Ishikawa (cell line): ENCODE measurements around the gene DHRS1.

ENCODE experiments used
- CEBPB ChIP-seq: IDR thresholded peaks from 2 replicates; pipeline ENCODE4 v1.6.1; 2012
- CREB1 ChIP-seq: IDR thresholded peaks from 2 replicates; pipeline ENCODE4 v1.6.1; 2012; ENCODE audit warnings: low read depth
- EGR1 ChIP-seq: IDR thresholded peaks from 2 replicates; pipeline ENCODE4 v1.6.1; 2012
- EP300 ChIP-seq: IDR thresholded peaks from 2 replicates; pipeline ENCODE4 v1.6.1; 2012; ENCODE audit warnings: borderline replicate concordance
- FOXM1 ChIP-seq: IDR thresholded peaks from 2 replicates; pipeline ENCODE4 v1.6.1; 2012; ENCODE audit warnings: low read depth, borderline replicate concordance
- NFIC ChIP-seq: IDR thresholded peaks from 2 replicates; pipeline ENCODE4 v1.6.1; 2012
- RAD21 ChIP-seq: IDR thresholded peaks from 2 replicates; pipeline ENCODE4 v1.6.1; 2012; ENCODE audit warnings: low read depth
- TAF1 ChIP-seq: IDR thresholded peaks from 2 replicates; pipeline ENCODE4 v1.6.1; 2012; ENCODE audit warnings: low read depth, mild to moderate bottlenecking
- TCF12 ChIP-seq: IDR thresholded peaks from 2 replicates; pipeline ENCODE4 v1.6.1; 2012; ENCODE audit warnings: low read depth
- TEAD4 ChIP-seq: IDR thresholded peaks from 2 replicates; pipeline ENCODE4 v1.6.1; 2012
- YY1 ChIP-seq: IDR thresholded peaks from 2 replicates; pipeline ENCODE4 v1.6.1; 2012; ENCODE audit warnings: low read depth
- ZBTB7A ChIP-seq: IDR thresholded peaks from 2 replicates; pipeline ENCODE4 v1.6.1; 2012; ENCODE audit warnings: low read depth
- TF ChIP-seq, protein P1 (sequence below): IDR thresholded peaks from 2 replicates; pipeline ENCODE4 v1.6.1; 2012
- TF ChIP-seq, protein P2 (sequence below): IDR thresholded peaks from 2 replicates; pipeline ENCODE4 v1.6.1; 2012
- TF ChIP-seq, protein P3 (sequence below): IDR thresholded peaks from 2 replicates; pipeline ENCODE4 v1.6.1; 2012; ENCODE audit warnings: low read depth, mild to moderate bottlenecking

The DHRS1 gene

DNA sequence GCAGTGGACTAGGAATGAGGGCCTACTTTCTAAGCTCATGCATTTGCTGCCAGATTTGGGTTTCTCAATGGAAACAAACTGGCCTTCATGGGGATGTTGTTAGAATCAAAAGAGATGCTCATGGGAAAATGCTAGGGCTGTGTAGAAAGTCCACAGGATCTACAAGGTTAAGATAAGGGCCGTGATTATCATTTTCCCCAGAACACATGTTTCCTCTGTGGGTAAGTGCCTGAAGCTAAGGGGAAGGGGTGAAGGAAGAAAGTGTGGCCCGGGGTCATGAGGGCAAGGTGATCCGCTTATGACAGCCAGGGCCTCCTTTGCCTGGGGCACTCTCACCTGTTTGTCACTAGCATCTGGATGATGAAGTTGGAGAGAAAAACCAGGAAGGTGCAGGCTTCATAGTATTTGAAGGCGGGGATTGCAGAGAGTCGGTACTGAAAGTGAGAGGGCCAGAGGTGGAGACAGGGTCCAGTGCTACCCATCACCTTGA lies 25.5 kb upstream of the DHRS1 start:
- no peak for TF ChIP-seq TEAD4
- no peak for TF ChIP-seq TCF12
- TF ChIP-seq YY1 = no peak
- TF ChIP-seq FOXM1 = no peak

DNA sequence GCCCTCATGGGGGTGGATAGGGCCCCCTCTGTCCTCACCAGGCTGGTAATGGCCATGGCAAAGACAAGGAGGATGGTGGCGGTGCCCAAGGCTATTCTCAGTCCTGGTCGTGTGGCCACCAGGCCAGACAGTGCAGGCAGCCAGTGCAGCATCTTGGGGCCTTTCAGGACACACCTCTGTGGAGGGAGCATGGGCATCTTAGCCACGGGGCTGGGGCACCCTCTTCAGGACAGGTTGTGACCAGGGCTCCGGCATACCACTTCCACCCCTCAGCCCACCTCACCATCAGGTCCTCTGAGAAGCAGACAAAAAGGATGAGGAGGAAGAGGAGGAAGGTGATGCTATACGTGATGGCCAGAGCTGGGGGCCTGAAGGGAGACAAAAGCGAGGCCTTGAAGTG lies 24.4 kb upstream of the DHRS1 start:
- TF ChIP-seq ZBTB7A (no peak), RAD21 (no peak), TCF12 (no peak), TEAD4 (no peak), CREB1 (no peak), YY1 (no peak), EP300 (no peak), FOXM1 (no peak)

DNA sequence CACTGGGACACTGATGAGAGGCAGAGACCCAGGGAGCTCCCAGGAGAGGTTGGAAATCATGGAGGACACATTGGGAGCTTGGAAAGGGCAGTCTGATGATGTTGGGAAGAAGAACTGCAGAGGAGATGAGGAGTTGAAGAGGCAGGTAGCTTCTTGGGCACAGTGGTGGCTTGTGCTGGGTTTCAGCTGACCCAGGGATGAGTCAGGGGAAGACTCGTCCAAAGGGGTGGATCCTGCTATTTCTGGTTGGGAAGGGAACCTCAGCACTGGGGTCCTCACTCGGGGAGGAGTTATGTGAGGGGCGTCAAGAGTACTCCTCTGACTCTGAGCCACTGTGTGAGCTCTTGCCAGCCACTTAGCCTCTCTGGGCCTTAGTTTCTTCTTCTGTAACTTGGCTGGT lies 23.8 kb upstream of the DHRS1 start:
- TF ChIP-seq YY1 = no peak

DNA sequence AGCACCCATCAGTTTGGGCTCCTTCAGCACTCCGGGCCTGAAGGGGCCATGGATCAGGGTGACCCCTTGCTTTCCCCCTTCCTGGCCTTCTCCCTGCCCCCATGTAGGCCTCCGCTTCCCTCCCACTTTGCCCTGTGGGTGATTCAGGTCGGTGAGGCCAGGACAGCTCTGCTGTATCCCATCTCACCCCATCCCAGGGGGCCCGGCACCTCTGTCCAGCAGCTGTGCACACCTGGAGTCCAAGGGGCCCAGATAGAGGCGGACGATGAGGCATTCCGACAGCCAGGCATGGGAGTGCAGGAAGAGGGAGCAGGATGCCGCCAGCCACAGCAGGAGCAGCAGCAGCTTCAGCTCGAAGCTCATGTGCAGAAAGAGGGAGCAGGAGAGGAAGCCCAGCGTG lies 23.1 kb upstream of the DHRS1 start:
- TF ChIP-seq, protein P1, sequence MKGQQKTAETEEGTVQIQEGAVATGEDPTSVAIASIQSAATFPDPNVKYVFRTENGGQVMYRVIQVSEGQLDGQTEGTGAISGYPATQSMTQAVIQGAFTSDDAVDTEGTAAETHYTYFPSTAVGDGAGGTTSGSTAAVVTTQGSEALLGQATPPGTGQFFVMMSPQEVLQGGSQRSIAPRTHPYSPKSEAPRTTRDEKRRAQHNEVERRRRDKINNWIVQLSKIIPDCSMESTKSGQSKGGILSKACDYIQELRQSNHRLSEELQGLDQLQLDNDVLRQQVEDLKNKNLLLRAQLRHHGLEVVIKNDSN = no peak
- TF ChIP-seq FOXM1 (no peak), NFIC (no peak), TEAD4 (no peak)

DNA sequence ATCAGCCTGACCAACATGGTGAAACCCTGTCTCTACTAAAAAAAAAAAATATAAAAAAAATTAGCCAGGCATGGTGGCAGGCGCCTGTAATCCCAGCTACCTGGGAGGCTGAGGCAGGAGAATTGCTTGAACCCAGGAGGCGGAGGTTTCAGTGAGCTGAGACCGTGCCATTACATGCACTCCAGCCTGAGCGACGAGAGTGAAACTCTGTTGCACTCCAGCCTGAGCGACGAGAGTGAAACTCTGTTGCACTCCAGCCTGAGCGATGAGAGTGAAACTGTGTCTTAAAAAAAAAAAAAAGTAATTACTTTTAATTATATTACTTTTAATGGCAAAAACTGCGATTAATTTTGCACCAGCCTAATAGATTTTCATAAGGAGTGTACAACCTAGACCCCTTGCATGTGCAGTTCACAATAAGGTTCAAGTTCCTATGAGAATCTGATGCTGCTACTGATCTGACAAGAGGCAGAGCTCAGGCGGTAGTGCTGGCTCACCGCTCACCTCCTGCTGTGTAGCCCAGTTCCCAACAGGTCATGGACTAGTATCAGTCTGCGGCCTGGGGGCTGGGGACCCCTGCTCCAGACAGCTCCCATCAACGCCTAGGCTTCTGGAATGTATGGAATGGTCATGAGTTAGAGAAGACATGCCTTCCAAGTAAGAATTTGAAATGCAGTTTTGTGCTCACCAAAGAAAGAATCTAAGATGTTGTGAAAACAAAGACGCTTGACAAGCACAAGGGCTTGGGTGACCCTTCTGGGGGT lies 21.8 kb upstream of the DHRS1 start:
- TF ChIP-seq NFIC (no peak), FOXM1 (no peak), RAD21 (no peak), CREB1 (no peak), TEAD4 (no peak)
- TF ChIP-seq, protein P2, sequence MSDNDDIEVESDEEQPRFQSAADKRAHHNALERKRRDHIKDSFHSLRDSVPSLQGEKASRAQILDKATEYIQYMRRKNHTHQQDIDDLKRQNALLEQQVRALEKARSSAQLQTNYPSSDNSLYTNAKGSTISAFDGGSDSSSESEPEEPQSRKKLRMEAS = no peak
- TF ChIP-seq, protein P1 = no peak

DNA sequence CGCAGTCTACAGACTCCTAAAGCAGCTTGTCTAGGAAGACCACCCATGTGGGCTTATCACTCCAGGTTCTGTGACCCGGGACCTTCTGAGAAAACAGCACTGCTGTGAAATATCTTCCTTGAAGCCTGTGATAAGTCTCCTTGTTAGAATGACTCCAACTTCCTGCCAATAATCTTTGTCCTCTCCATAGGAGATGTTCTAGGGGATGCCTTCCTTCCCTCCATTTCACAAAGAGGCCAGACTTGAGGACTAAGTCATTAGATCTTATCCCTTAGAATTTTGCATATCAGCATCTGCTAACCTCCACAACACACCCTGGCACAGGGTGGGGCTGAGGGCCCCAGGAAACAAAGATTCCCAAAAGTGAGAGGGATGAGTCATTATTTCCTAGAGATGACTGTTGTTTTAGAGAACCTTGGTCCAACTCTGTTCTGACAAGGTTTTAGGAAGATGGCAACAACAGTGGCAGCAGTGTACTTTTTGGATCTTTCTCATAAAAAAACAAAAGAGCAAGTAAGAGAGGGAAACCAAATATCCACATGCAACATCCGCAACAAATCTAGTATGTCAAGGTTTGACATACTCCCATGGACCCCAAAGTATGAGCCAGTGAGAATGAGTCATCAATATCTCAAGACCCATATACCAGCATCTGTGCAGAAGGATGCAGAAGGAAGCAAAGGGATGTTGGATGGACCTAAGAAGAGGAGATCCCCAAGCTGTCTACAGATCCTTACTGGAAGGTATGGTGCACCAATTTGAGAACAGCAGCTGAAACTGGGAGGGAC lies 17.8 kb upstream of the DHRS1 start:
- TF ChIP-seq YY1 (no peak), NFIC (no peak), CREB1 (no peak), EGR1 (no peak), TCF12 (no peak), RAD21 (no peak), FOXM1 (no peak), EP300 (no peak), CEBPB (no peak), TAF1 (no peak), ZBTB7A (no peak), TEAD4 (no peak)
- TF ChIP-seq, protein P2 = no peak
- TF ChIP-seq, protein P1 = no peak
- TF ChIP-seq, protein P3, sequence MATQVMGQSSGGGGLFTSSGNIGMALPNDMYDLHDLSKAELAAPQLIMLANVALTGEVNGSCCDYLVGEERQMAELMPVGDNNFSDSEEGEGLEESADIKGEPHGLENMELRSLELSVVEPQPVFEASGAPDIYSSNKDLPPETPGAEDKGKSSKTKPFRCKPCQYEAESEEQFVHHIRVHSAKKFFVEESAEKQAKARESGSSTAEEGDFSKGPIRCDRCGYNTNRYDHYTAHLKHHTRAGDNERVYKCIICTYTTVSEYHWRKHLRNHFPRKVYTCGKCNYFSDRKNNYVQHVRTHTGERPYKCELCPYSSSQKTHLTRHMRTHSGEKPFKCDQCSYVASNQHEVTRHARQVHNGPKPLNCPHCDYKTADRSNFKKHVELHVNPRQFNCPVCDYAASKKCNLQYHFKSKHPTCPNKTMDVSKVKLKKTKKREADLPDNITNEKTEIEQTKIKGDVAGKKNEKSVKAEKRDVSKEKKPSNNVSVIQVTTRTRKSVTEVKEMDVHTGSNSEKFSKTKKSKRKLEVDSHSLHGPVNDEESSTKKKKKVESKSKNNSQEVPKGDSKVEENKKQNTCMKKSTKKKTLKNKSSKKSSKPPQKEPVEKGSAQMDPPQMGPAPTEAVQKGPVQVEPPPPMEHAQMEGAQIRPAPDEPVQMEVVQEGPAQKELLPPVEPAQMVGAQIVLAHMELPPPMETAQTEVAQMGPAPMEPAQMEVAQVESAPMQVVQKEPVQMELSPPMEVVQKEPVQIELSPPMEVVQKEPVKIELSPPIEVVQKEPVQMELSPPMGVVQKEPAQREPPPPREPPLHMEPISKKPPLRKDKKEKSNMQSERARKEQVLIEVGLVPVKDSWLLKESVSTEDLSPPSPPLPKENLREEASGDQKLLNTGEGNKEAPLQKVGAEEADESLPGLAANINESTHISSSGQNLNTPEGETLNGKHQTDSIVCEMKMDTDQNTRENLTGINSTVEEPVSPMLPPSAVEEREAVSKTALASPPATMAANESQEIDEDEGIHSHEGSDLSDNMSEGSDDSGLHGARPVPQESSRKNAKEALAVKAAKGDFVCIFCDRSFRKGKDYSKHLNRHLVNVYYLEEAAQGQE = no peak

DNA sequence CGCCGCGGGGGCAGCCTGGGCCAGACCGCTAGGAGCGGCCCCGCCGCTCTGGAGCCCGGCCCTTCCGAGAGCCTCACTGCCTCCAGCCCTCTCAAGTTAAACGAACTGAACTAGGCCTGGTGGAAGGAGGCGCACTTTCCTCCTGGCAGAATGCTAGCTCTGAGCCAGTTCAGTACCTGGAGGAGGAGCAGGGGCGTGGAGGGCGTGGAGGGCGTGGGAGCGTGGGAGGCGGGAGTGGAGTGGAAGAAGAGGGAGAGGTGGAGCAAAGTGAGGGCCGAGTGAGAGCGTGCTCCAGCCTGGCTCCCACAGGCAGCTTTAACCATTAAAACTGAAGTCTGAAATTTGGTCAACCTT lies 17.0 kb upstream of the DHRS1 start:
- TF ChIP-seq FOXM1 = no peak
- TF ChIP-seq RAD21 = no peak
- TF ChIP-seq, protein P3 = no peak
- no peak for TF ChIP-seq ZBTB7A
- TF ChIP-seq NFIC = no peak
- no peak for TF ChIP-seq EP300
- TF ChIP-seq TEAD4 = no peak
- no peak for TF ChIP-seq YY1
- no peak for TF ChIP-seq EGR1
- no peak for TF ChIP-seq TCF12
- TF ChIP-seq, protein P1 = no peak
- no peak for TF ChIP-seq TAF1
- TF ChIP-seq CREB1 = no peak
- TF ChIP-seq, protein P2 = no peak
- no peak for TF ChIP-seq CEBPB
